Right cardiac atrium (tissue), 5 donors: ENCODE results near the gene KCTD19. TPM values are rescaled to one million over a fixed set of nuclear protein-coding genes. Genes with fewer than 3 reads are reported as not detected.

ENCODE experiments used
- ATAC-seq, 2 donors: fragments of 200-7000 bp; cut with Tn5 transposase; one replicate each; pipeline versions ENCODE4 v1.8.0 to v1.9.1; 2020; ENCODE audit warnings: moderate library complexity in 2 of 2, mild to moderate bottlenecking in 1 of 2
- DNase-seq, 3 donors: peaks; one replicate each; pipeline ENCODE4 v3.0.0-alpha.2; 2020
- H3K27ac ChIP-seq: one replicate; pipeline ENCODE4 v1.5.1; 2013; ENCODE audit warnings: mild to moderate bottlenecking, low read length, control low read depth, moderate library complexity
- H3K27me3 ChIP-seq: one replicate; pipeline ENCODE4 v1.6.1; 2013; ENCODE audit not compliant: control insufficient read depth, insufficient read depth
- H3K4me1 ChIP-seq: one replicate; pipeline ENCODE4 v1.6.1; 2013; ENCODE audit warnings: low read length; ENCODE audit not compliant: control insufficient read depth, insufficient read depth
- H3K4me3 ChIP-seq: one replicate; pipeline ENCODE4 v1.5.1; 2013; ENCODE audit warnings: low read length, control low read depth
- H3K9me3 ChIP-seq: one replicate; pipeline ENCODE4 v1.6.1; 2013; ENCODE audit warnings: low read length; ENCODE audit not compliant: control insufficient read depth
- WGBS: extraction: QIAGEN DNeasy Blood & Tissue Kit; methylation state at CpG from one replicate; pipeline ENCODE4 v1.1.7; 2013; 5-methylcytosine and 5-hydroxymethylcytosine counted together
- intact Hi-C, 4 donors: fragments of 100-400 bp; cut with DNase I; formaldehyde crosslinking; loops; one replicate each; pipeline versions ENCODE4 v1.11.0 to v1.14.0; 2022 to 2023
- polyA plus RNA-seq: library from polyadenylated mRNA; stranded (reverse); fragments of 200-250 nt; gene quantifications from one replicate; pipeline ENCODE4 v1.2.3, GENCODE V29; 2013
- total RNA-seq, 4 donors: library from RNA; stranded (reverse); fragmentation: NEBNext Ultra II Directional; extraction: Animal tissue kit (Norgen Biotek cat#: 25700); gene quantifications; one replicate each; pipeline ENCODE4 v1.2.1, GENCODE V29; 2021
- donor health status: healthy with polysubstance abuse.
- donor health status: DM: no; HTN: yes; CAD: no.
- donor health status: DM: no; HTN: no; CAD: no.
- donor health status: DM: no; HTN: yes; CAD: no; lungs with severe emphysema.
- donor health status: DM: yes; HTN: yes; CAD: no.

The KCTD19 gene
- total and polyA plus RNA-seq, 5 donors: 0.06 to 0.07 TPM; not detected in 3

GRCh38 chr16:67349172-67349571 lies 22.6 kb upstream of the KCTD19 start:
- H3K4me1 ChIP-seq: no peaks in the 10 kb centered on the region
- no peak for ATAC-seq
- no peak overlapping the region for H3K4me3 ChIP-seq
- H3K9me3 ChIP-seq: no peaks in the 10 kb centered on the region
- intact Hi-C loops: no loop called here
- H3K27me3 ChIP-seq: no peaks in the 10 kb centered on the region
- no peak overlapping the region for H3K27ac ChIP-seq
- no peak for DNase-seq

DNA sequence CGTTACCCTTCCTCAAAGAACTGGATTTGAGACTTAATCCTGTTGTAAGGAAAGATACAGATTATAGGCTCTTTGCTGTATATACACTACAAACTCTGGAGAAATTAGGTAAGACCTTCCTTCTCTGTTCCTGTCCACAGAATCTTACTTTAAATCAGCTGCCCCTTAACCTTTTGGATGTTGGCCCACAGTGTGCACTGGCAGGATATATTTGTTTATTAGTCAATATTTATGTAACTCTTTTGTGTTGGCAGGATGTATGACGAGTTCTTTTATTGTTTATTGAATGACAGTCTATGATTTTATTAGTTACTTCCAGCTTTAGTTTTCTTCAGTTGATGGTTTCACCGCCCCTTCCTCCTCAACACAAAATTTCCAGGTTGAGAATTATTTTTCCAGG lies 19.8 kb upstream of the KCTD19 start:
- Histone ChIP-seq H3K27me3 (no peaks in the 10 kb centered on the region), H3K9me3 (no peaks in the 10 kb centered on the region), H3K4me3 (no peak overlapping the region), H3K27ac (no peak overlapping the region), H3K4me1 (no peaks in the 10 kb centered on the region)
- 70% methylated on average over 3 of the region's 3 CpGs for WGBS
- intact Hi-C loops: no loop called here
- ATAC-seq (no peak), DNase-seq (no peak)

GRCh38 chr16:67345401-67345800 lies 18.9 kb upstream of the KCTD19 start:
- no peak for ATAC-seq
- H3K4me1 ChIP-seq: no peaks in the 10 kb centered on the region
- H3K4me3 ChIP-seq: no peak overlapping the region
- intact Hi-C loops: no loop called here
- 70% methylated on average over 1 of the region's 1 CpG for WGBS
- peak overlapping the region; percentile 37 for H3K27ac ChIP-seq
- no peaks in the 10 kb centered on the region for H3K27me3 ChIP-seq
- no peak for DNase-seq
- H3K9me3 ChIP-seq: no peaks in the 10 kb centered on the region

- no peak overlapping the region for H3K27ac ChIP-seq
- DNase-seq (no peak), ATAC-seq (no peak)
- no peaks in the 10 kb centered on the region for H3K4me1 ChIP-seq
- 88% methylated on average over 4 of the region's 4 CpGs for WGBS
- intact Hi-C loops: no loop called here
- no peaks in the 10 kb centered on the region for H3K9me3 ChIP-seq
- no peaks in the 10 kb centered on the region for H3K27me3 ChIP-seq
- H3K4me3 ChIP-seq: no peak overlapping the region
Observed at GRCh38 chr16:67342616-67343015, 16.1 kb upstream of the KCTD19 start.

DNA sequence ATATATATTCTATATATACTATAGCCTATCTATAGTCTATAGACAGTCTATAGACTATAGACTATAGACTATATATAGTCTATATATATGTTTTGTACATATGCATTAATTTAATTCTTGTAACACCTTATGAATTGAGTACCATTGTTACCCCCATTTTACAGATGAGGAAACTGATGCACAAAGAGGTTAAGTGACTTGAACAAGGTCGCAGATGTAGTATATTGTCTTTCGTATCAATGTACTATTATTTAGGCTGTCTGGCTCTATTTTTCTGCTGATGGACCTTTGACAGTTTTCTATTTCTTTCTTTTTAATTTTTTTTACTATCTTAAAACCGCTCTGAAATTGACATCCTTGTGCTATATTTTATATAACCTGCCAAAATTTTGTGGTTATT lies 14.7 kb upstream of the KCTD19 start:
- no peak for ATAC-seq
- Histone ChIP-seq H3K4me1 (no peaks in the 10 kb centered on the region), H3K27ac (no peak overlapping the region), H3K4me3 (no peak overlapping the region), H3K9me3 (no peaks in the 10 kb centered on the region), H3K27me3 (no peaks in the 10 kb centered on the region)
- WGBS: 81% methylated on average over 3 of the region's 3 CpGs
- intact Hi-C loops: no loop called here
- no peak for DNase-seq

DNA sequence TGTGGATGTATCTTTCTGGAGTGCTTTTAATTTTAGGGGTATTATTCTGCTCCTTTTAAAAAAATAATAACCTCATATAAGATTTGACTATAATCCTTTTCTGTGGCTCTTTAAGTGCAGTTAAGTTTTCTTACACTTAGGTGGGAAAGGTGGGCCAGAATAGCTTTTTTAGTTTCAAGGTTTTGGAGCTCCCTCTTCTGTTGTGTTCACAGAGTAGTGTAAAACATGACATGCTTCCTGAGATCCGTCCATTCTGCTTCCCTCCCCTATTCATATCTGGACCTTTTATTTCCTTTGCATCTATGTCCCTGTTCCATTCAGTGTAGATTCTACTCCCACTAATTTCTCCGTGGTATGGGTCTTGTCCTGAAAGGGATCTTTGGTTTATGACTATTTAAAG lies 12.9 kb upstream of the KCTD19 start:
- DNase-seq (no peak), ATAC-seq (no peak)
- no peaks in the 10 kb centered on the region for H3K4me1 ChIP-seq
- no peaks in the 10 kb centered on the region for H3K9me3 ChIP-seq
- intact Hi-C loops: no loop called here
- 23% methylated on average over 2 of the region's 2 CpGs for WGBS
- no peak overlapping the region for H3K4me3 ChIP-seq
- H3K27me3 ChIP-seq: no peaks in the 10 kb centered on the region
- no peak overlapping the region for H3K27ac ChIP-seq

DNA sequence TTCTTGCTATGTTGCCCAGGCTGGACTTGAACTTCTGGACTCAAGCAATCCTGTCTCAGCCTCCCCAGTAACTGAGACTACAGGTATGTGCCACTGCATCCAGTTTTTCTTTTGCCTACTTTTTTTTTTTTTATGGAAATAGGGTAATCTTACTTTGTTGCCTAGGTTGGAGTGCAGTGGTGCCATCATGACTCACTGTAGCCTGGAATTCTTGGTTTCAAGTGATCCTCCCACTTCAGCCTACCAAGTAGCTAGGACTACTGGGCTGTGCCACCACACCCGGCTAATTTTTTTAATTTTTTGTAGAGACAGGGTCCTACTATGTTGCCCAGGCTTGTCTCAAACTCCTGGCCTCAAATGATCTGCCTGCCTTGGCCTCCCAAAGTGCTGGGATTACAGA lies 10.1 kb upstream of the KCTD19 start:
- intact Hi-C loops: no loop called here
- no peak for DNase-seq
- Histone ChIP-seq H3K4me3 (no peak overlapping the region), H3K9me3 (no peaks in the 10 kb centered on the region), H3K4me1 (no peaks in the 10 kb centered on the region), H3K27ac (no peak overlapping the region), H3K27me3 (no peaks in the 10 kb centered on the region)
- 96% methylated on average over 1 of the region's 1 CpG for WGBS
- no peak for ATAC-seq

DNA sequence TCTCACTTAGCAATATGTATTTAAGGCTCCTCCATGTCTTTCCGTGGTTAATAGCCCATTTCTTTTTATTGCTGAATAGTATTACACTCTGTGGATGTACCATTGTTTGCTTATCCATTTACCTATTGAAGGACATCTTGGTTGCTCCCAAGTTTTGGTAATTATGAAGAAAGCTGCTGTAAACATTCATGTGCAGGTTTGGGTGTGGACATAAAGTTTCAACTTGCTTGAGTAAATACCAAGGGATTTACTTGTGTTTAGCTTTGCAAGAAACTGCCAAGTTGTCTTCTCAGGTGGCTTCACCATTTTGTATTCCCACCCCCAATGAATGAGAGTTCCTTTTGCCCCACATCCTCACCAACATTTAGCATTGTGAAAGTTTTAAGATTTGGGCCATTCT lies 9.6 kb upstream of the KCTD19 start:
- no peaks in the 10 kb centered on the region for H3K9me3 ChIP-seq
- 78% methylated on average over 1 of the region's 1 CpG for WGBS
- DNase-seq: no peak

DNA sequence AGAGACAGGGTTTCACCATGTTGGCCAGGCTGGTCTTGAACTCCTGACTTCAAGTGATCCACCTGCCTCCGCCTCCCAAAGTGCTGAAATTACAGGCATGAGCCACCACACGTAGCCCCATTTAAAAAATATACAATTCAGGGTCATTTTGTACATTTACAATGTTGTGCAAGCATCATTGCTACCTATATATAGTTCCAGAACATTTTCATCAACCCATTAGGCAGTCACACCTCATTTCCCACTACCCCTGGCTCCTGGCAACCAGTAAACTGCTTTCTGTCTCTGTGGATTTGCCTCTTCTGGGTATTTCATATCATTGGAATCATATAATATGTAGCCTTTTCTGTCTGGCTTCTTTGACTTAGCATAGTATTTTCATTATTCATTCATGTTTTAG lies 6.8 kb upstream of the KCTD19 start:
- DNase-seq: no peak
- 75% methylated on average over 2 of the region's 2 CpGs for WGBS
- intact Hi-C loops: no loop called here
- no peak overlapping the region for H3K27ac ChIP-seq
- H3K4me1 ChIP-seq: no peaks in the 10 kb centered on the region
- no peaks in the 10 kb centered on the region for H3K27me3 ChIP-seq
- no peak for ATAC-seq
- no peak overlapping the region for H3K4me3 ChIP-seq
- no peaks in the 10 kb centered on the region for H3K9me3 ChIP-seq

More for the DNA sequence above, 9.6 kb upstream of the KCTD19 start:
- no peak for ATAC-seq
- Histone ChIP-seq H3K27me3 (no peaks in the 10 kb centered on the region), H3K4me1 (no peaks in the 10 kb centered on the region), H3K27ac (no peak overlapping the region), H3K4me3 (no peak overlapping the region)
- intact Hi-C loops: no loop called here

GRCh38 chr16:67329901-67330300 lies 3.4 kb upstream of the KCTD19 start:
- H3K27ac ChIP-seq: no peak overlapping the region
- no peak for DNase-seq
- ATAC-seq: no peak
- 75% methylated on average over 5 of the region's 5 CpGs for WGBS
- H3K27me3 ChIP-seq: no peaks in the 10 kb centered on the region
- no peak overlapping the region for H3K4me3 ChIP-seq
- no peaks in the 10 kb centered on the region for H3K9me3 ChIP-seq
- intact Hi-C loops: no loop called here
- peaks cover 2% of the 10 kb centered on the region for H3K4me1 ChIP-seq

DNA sequence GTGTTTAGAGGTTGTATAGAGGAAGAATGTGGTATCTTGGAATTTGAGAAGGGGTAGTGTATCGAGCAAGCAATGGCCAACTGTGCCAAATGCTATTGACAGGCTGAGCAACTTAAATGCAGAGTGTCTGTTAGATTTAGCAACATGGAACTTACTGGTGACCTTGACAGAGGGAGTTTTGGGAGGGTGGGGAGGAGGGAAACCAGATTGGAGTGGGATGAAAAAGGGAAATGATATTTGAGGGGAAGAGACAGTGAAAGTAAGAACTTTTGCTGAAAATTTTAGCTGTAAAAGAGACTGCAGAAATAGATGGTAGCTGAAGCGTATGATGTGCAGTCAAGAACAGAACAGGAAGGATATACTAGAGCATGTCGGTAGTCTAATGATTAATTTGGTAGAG lies 1.2 kb upstream of the KCTD19 start:
- no peak for DNase-seq
- ATAC-seq: no peak
- 55% methylated on average over 3 of the region's 3 CpGs for WGBS
- intact Hi-C loops: no loop called here
- H3K27me3 ChIP-seq: no peaks in the 10 kb centered on the region
- H3K9me3 ChIP-seq: no peaks in the 10 kb centered on the region
- no peak overlapping the region for H3K27ac ChIP-seq
- no peak overlapping the region for H3K4me3 ChIP-seq
- peaks cover 2% of the 10 kb centered on the region for H3K4me1 ChIP-seq

- Histone ChIP-seq H3K9me3 (no peaks in the 10 kb centered on the region), H3K27ac (no peak overlapping the region), H3K27me3 (no peaks in the 10 kb centered on the region), H3K4me3 (peak overlapping the region; percentile 58), H3K4me1 (peaks cover 2% of the 10 kb centered on the region)
- intact Hi-C loops: no loop called here
- WGBS: 32% methylated on average over 11 of the region's 11 CpGs
- DNase-seq: no peak
- peak in 1 of 2 donors; percentile 27 for ATAC-seq
Observed at GRCh38 chr16:67326115-67326471, 448 bp downstream of the KCTD19 start.
